Stimulated activated CD8-positive, alpha-beta memory T cell treated with anti-CD3 and anti-CD28 coated beads, Interleukin-7, amount 100 ng/mL, for 1 hour (primary cell): Measurements from ENCODE around the gene CASP8.

Experiments used
- DNase-seq, 2 donors: peaks; one replicate each; pipeline ENCODE4 v3.0.0-alpha.2; 2020; ENCODE audit warnings: low read depth in 2 of 2

Gene CASP8

GRCh38 chr2:201242571-201243277 is 17.6 kb upstream of the CASP8 start:
- no peak for DNase-seq

GRCh38 chr2:201244829-201245228 is 15.5 kb upstream of the CASP8 start:
- no peak for DNase-seq

- DNase-seq: no peak
Observed at GRCh38 chr2:201246280-201246679, 14.1 kb upstream of the CASP8 start.

GRCh38 chr2:201248288-201248844 is 12.0 kb upstream of the CASP8 start:
- DNase-seq: no peak

GRCh38 chr2:201249889-201250288 is 10.4 kb upstream of the CASP8 start:
- DNase-seq: no peak

GRCh38 chr2:201250741-201251140 is 9.6 kb upstream of the CASP8 start:
- no peak for DNase-seq

- DNase-seq: no peak
Observed at GRCh38 chr2:201254081-201254730, 6.1 kb upstream of the CASP8 start.

- no peak for DNase-seq
Observed at GRCh38 chr2:201255408-201256033, 4.8 kb upstream of the CASP8 start.

GRCh38 chr2:201256082-201256481 is 4.3 kb upstream of the CASP8 start:
- DNase-seq: no peak

- no peak for DNase-seq
Observed at GRCh38 chr2:201257381-201257955, 2.9 kb upstream of the CASP8 start.

- peak; percentile 70 to 82 for DNase-seq
Observed at GRCh38 chr2:201257956-201258665, 2.2 kb upstream of the CASP8 start.

- DNase-seq: no peak
Observed at GRCh38 chr2:201258666-201259615, 1.4 kb upstream of the CASP8 start.

GRCh38 chr2:201261471-201261870 is 1.1 kb downstream of the CASP8 start:
- DNase-seq: peak in 1 of 2 donors; percentile 28

- no peak for DNase-seq
Observed at GRCh38 chr2:201261906-201262305, 1.6 kb downstream of the CASP8 start.

- no peak for DNase-seq
Observed at GRCh38 chr2:201262718-201263117, 2.4 kb downstream of the CASP8 start.

GRCh38 chr2:201263779-201264178 is 3.4 kb downstream of the CASP8 start:
- DNase-seq: no peak

- no peak for DNase-seq
Observed at GRCh38 chr2:201264472-201265173, 4.3 kb downstream of the CASP8 start.

GRCh38 chr2:201266629-201267028 is 6.3 kb downstream of the CASP8 start:
- no peak for DNase-seq

- DNase-seq: no peak
Observed at GRCh38 chr2:201267278-201268030, 7.1 kb downstream of the CASP8 start.
